A549 (cell line): ENCODE measurements around the gene IL18BP. TPM values are rescaled to one million over a fixed set of nuclear protein-coding genes. Genes with fewer than 3 reads are reported as not detected.

Experiments
- ATAC-seq, 2 experiments: fragments of 200-7000 bp in 1 of 2; fragments of >200 bp in 1 of 2; cut with Nextera tagmentation in 1 of 2; cut with Tn5 transposase in 1 of 2; 3 replicates each; pipeline versions ENCODE4 v1.8.0 to v1.9.1; 2018 to 2020; ENCODE audit warnings: mild to moderate bottlenecking in 1 of 2, moderate library complexity in 1 of 2
- CTCF ChIA-PET: fragments of 300-600 bp; sonication (Branson Sonifier 250); formaldehyde crosslinking; extraction: SDS; loops from one replicate; lab custom pipeline; 2021; ENCODE audit warnings: antibody characterized with exemption, inconsistent platforms; lab: Yijun Ruan, JAX
- POLR2A ChIA-PET: fragments of 350-600 bp; formaldehyde crosslinking; extraction: SDS; loops from one replicate; lab custom pipeline; 2021; ENCODE audit warnings: antibody characterized with exemption, inconsistent platforms; lab: Yijun Ruan, JAX
- DNase-seq, 2 experiments: peaks; one replicate each; pipeline versions ENCODE4 v3.0.0 to v3.0.0-alpha.2; 2011 to 2016; ENCODE audit warnings: low read depth in 1 of 2, low spot score in 1 of 2
- FAIRE-seq: peaks from 2 replicates; lab custom pipeline; 2011; peaks lifted over from hg19 to GRCh38; lab: Jason Lieb, UNC
- H3K27ac ChIP-seq, 2 experiments: fragments of >200 bp; sonication (Bioruptor Twin); formaldehyde crosslinking; 3 replicates each; pipeline ENCODE4 v1.5.1; 2016 to 2017
- H3K4me1 ChIP-seq: fragments of >200 bp; sonication (Bioruptor Twin); formaldehyde crosslinking; 3 replicates; pipeline ENCODE4 v1.6.1; 2016
- H3K4me2 ChIP-seq: fragments of >200 bp; sonication (Bioruptor Twin); formaldehyde crosslinking; 3 replicates; pipeline ENCODE4 v1.6.1; 2016
- H3K4me3 ChIP-seq: fragments of >200 bp; sonication (Bioruptor Twin); formaldehyde crosslinking; 3 replicates; pipeline ENCODE4 v1.5.1; 2016
- H3K9me3 ChIP-seq: fragments of >200 bp; sonication (Bioruptor Twin); formaldehyde crosslinking; 3 replicates; pipeline ENCODE4 v1.6.1; 2016
- ATOH8 ChIP-seq: fragments of 250-450 bp; sonication (Bioruptor Pico); IDR thresholded peaks from 2 replicates; pipeline ENCODE4 v1.5.0; 2020; ENCODE audit warnings: low read depth, mild to moderate bottlenecking, moderate library complexity
- CHD4 ChIP-seq: fragments of 200-600 bp; sonication (generic); IDR thresholded peaks from 2 replicates; pipeline ENCODE4 v1.6.1; 2016; ENCODE audit warnings: antibody characterized with exemption, mild to moderate bottlenecking, borderline replicate concordance
- EHF ChIP-seq: fragments of 250-450 bp; sonication (Bioruptor Pico); IDR thresholded peaks from 2 replicates; pipeline ENCODE4 v1.5.0; 2020; ENCODE audit warnings: mild to moderate bottlenecking
- FOSB ChIP-seq: fragments of 250-450 bp; sonication (Bioruptor Pico); IDR thresholded peaks from 2 replicates; pipeline ENCODE4 v1.5.0; 2020; ENCODE audit warnings: mild to moderate bottlenecking, moderate library complexity
- FOXS1 ChIP-seq: fragments of 250-450 bp; sonication (Bioruptor Pico); IDR thresholded peaks from 2 replicates; pipeline ENCODE4 v1.5.0; 2020; ENCODE audit warnings: mild to moderate bottlenecking, moderate library complexity
- HDAC2 ChIP-seq: fragments of 200-600 bp; sonication (generic); IDR thresholded peaks from 2 replicates; pipeline ENCODE4 v1.6.1; 2016
- HEYL ChIP-seq: fragments of 250-450 bp; sonication (Bioruptor Pico); IDR thresholded peaks from 2 replicates; pipeline ENCODE4 v1.8.0; 2021; ENCODE audit warnings: mild to moderate bottlenecking, moderate library complexity
- HMGXB4 ChIP-seq: fragments of 250-450 bp; sonication (Bioruptor Pico); IDR thresholded peaks from 2 replicates; pipeline ENCODE4 v1.5.0; 2021; ENCODE audit warnings: mild to moderate bottlenecking, moderate library complexity, borderline replicate concordance
- HOXA7 ChIP-seq: fragments of 250-450 bp; sonication (Bioruptor Pico); IDR thresholded peaks from 2 replicates; pipeline ENCODE4 v1.5.0; 2020; ENCODE audit warnings: mild to moderate bottlenecking, moderate library complexity
- KDM1A ChIP-seq: fragments of 200-600 bp; sonication (generic); IDR thresholded peaks from 2 replicates; pipeline ENCODE4 v1.6.1; 2016; ENCODE audit warnings: low read depth, mild to moderate bottlenecking
- KDM5A ChIP-seq: fragments of 200-600 bp; sonication (generic); IDR thresholded peaks from 2 replicates; pipeline ENCODE4 v1.6.1; 2016; ENCODE audit warnings: antibody characterized with exemption, mild to moderate bottlenecking
- NFE2L2 ChIP-seq: fragments of 150-350 bp; conservative IDR thresholded peaks from 2 replicates; pipeline ENCODE4 v1.6.1; 2014; ENCODE audit warnings: low read length
- PBX3 ChIP-seq: IDR thresholded peaks from 2 replicates; pipeline ENCODE4 v1.6.1; 2012
- PHF8 ChIP-seq: fragments of 200-600 bp; sonication (generic); IDR thresholded peaks from 2 replicates; pipeline ENCODE4 v1.6.1; 2016; ENCODE audit warnings: low read depth, mild to moderate bottlenecking, antibody characterized with exemption, moderate library complexity, borderline replicate concordance
- POLR2AphosphoS2 ChIP-seq: conservative IDR thresholded peaks from 2 replicates; pipeline ENCODE4 v1.6.1; 2012; ENCODE audit warnings: low read length, improper control_type of control experiment, inconsistent platforms
- REST ChIP-seq: fragments of 200-600 bp; sonication (generic); IDR thresholded peaks from 2 replicates; pipeline ENCODE4 v1.6.1; 2016; ENCODE audit warnings: antibody characterized with exemption, mild to moderate bottlenecking, moderate library complexity
- SREBF2 ChIP-seq: fragments of 450-650 bp; IDR thresholded peaks from 2 replicates; pipeline ENCODE4 v1.6.1; 2014; ENCODE audit warnings: mild to moderate bottlenecking, moderate library complexity
- TP53 ChIP-seq: fragments of 250-450 bp; sonication (Bioruptor Pico); IDR thresholded peaks from 2 replicates; pipeline ENCODE4 v1.5.0; 2021; ENCODE audit warnings: mild to moderate bottlenecking, moderate library complexity
- WGBS: methylation state at CpG from one replicate; pipeline ENCODE4 v1.1.6; 2017; ENCODE audit errors: missing lambda C conversion rate; 5-methylcytosine and 5-hydroxymethylcytosine counted together
- polyA plus RNA-seq, 4 experiments: library from polyadenylated mRNA; depleted of rRNA in 3 of 4; stranded (reverse); fragments of >200 nt; fragmentation: RNase III in 1 of 4; extraction: RNeasy Plus Mini Kit Qiagen cat#74134 plus additional on column Dnase treatment in 1 of 4; gene quantifications; 2 replicates in 3 of 4; 3 replicates in 1 of 4; pipeline ENCODE4 v1.2.3, GENCODE V29; 2011 to 2017
- small RNA-seq, 6 experiments: library from RNA; depleted of rRNA; stranded (forward); fragments of <200 nt; gene quantifications; one replicate each; pipeline ENCODE3, GENCODE V24; 2012

IL18BP gene
- polyA plus RNA-seq, 2 of the 4 experiments (the other 2 are of a cell fraction), result 6.0 to 7.6 TPM

- no peak for FAIRE-seq
- ChIA-PET CTCF (interaction anchor here (0.6 to 1.2 kb wide), 3 partner anchors 11 to 161 kb away, joined by 3 read pairs; no protein-coding TSS in a partner anchor), POLR2A (no interaction called here)
- Histone ChIP-seq H3K4me2 (no peak overlapping the region), H3K4me1 (peaks cover 11% of the 10 kb centered on the region), H3K4me3 (no peak overlapping the region), H3K27ac (no peak overlapping the region), H3K9me3 (no peaks in the 10 kb centered on the region)
- WGBS, result 93% methylated on average over 5 of the region's 5 CpGs
- no peak for DNase-seq
- ATAC-seq, result no peak
- TF ChIP-seq NFE2L2 (no peak), HEYL (CRISPR knock-in tag) (no peak), KDM1A (no peak), KDM5A (no peak), TP53 (CRISPR knock-in tag) (no peak), HDAC2 (no peak), HMGXB4 (no peak), POLR2AphosphoS2 (no peak), FOXS1 (no peak), EHF (CRISPR knock-in tag) (no peak), REST (no peak), PBX3 (no peak)
Observed at GRCh38 chr11:72045849-72046248, 47.1 kb downstream of the IL18BP start.

GRCh38 chr11:72048766-72049460 lies 50.2 kb downstream of the IL18BP start:
- Histone ChIP-seq H3K4me1 (no peaks in the 10 kb centered on the region), H3K4me2 (no peak overlapping the region), H3K27ac (no peak overlapping the region), H3K4me3 (no peak overlapping the region), H3K9me3 (no peaks in the 10 kb centered on the region)
- ChIA-PET POLR2A (interaction anchor here (0.7 kb wide), 1 partner anchor 20 kb away, joined by 3 read pairs; no protein-coding TSS in a partner anchor), CTCF (interaction anchor here (0.6 to 2.2 kb wide), 9 partner anchors 8 to 72 kb away, joined by 3 to 11 read pairs (median 3); no protein-coding TSS in a partner anchor)
- FAIRE-seq (no peak), DNase-seq (no peak), ATAC-seq (no peak)
- WGBS, result 93% methylated on average over 3 of the region's 3 CpGs
- no peak for TF ChIP-seq HOXA7
- no peak for TF ChIP-seq ATOH8
- TF ChIP-seq SREBF2, result no peak
- TF ChIP-seq CHD4, result no peak
- TF ChIP-seq PHF8, result no peak
- TF ChIP-seq TP53 (CRISPR knock-in tag), result no peak
- no peak for TF ChIP-seq FOSB (CRISPR knock-in tag)

Small RNAs within 50 kb of the gene (small RNA-seq; reads per million reads assigned to genes)
- gene RNU6-72P, result 0 reads per million in 6 experiments

Other genes with a start within 250 kb of the IL18BP start
- not detected in 2 replicates for gene DEFB108B, start 165.7 kb upstream of the IL18BP start, polyA plus RNA-seq (2011; rRNA removed)
- gene DEFB108B, start 165.7 kb upstream of the IL18BP start, polyA plus RNA-seq (2017; fragmentation: RNase III; extraction: RNeasy Plus Mini Kit Qiagen cat#74134 plus additional on column Dnase treatment), result not detected in 3 replicates
- gene DEFB131B, start 120.5 kb upstream of the IL18BP start, polyA plus RNA-seq (2011; rRNA removed), result not detected in 2 replicates
- not detected in 3 replicates for gene DEFB131B, start 120.5 kb upstream of the IL18BP start, polyA plus RNA-seq (2017; fragmentation: RNase III; extraction: RNeasy Plus Mini Kit Qiagen cat#74134 plus additional on column Dnase treatment)
- gene XNDC1N, start 70.3 kb upstream of the IL18BP start, polyA plus RNA-seq (2011; rRNA removed), result 6.9 and 7.6 TPM in 2 replicates
- 4.3 to 5.0 TPM (median 4.9 TPM) in 3 replicates for gene XNDC1N, start 70.3 kb upstream of the IL18BP start, polyA plus RNA-seq (2017; fragmentation: RNase III; extraction: RNeasy Plus Mini Kit Qiagen cat#74134 plus additional on column Dnase treatment)
- 102 and 105 TPM in 2 replicates for gene RNF121, start 69.9 kb upstream of the IL18BP start, polyA plus RNA-seq (2011; rRNA removed)
- gene RNF121, start 69.9 kb upstream of the IL18BP start, polyA plus RNA-seq (2017; fragmentation: RNase III; extraction: RNeasy Plus Mini Kit Qiagen cat#74134 plus additional on column Dnase treatment), result 79.0 to 87.2 TPM (median 80.3 TPM) in 3 replicates
- 51.5 and 64.6 TPM in 2 replicates for gene NUMA1, start 81.6 kb downstream of the IL18BP start, polyA plus RNA-seq (2011; rRNA removed)
- gene NUMA1, start 81.6 kb downstream of the IL18BP start, polyA plus RNA-seq (2017; fragmentation: RNase III; extraction: RNeasy Plus Mini Kit Qiagen cat#74134 plus additional on column Dnase treatment), result 56.3 to 65.8 TPM (median 64.5 TPM) in 3 replicates
- 14.3 and 16.3 TPM in 2 replicates for gene LRRC51, start 81.9 kb downstream of the IL18BP start, polyA plus RNA-seq (2011; rRNA removed)
- gene LRRC51, start 81.9 kb downstream of the IL18BP start, polyA plus RNA-seq (2017; fragmentation: RNase III; extraction: RNeasy Plus Mini Kit Qiagen cat#74134 plus additional on column Dnase treatment), result 8.2 to 10.1 TPM (median 9.1 TPM) in 3 replicates
- gene LAMTOR1, start 104.4 kb downstream of the IL18BP start, polyA plus RNA-seq (2011; rRNA removed), result 66.1 and 85.8 TPM in 2 replicates
- gene LAMTOR1, start 104.4 kb downstream of the IL18BP start, polyA plus RNA-seq (2017; fragmentation: RNase III; extraction: RNeasy Plus Mini Kit Qiagen cat#74134 plus additional on column Dnase treatment), result 109 to 119 TPM (median 114 TPM) in 3 replicates
- not detected in 2 replicates for gene TOMT, start 107.0 kb downstream of the IL18BP start, polyA plus RNA-seq (2011; rRNA removed)
- gene TOMT, start 107.0 kb downstream of the IL18BP start, polyA plus RNA-seq (2017; fragmentation: RNase III; extraction: RNeasy Plus Mini Kit Qiagen cat#74134 plus additional on column Dnase treatment), result not detected in 3 replicates
- gene ANAPC15, start 113.8 kb downstream of the IL18BP start, polyA plus RNA-seq (2011; rRNA removed), result 48.5 and 88.2 TPM in 2 replicates
- gene ANAPC15, start 113.8 kb downstream of the IL18BP start, polyA plus RNA-seq (2017; fragmentation: RNase III; extraction: RNeasy Plus Mini Kit Qiagen cat#74134 plus additional on column Dnase treatment), result 96.2 to 103 TPM (median 97.5 TPM) in 3 replicates
- not detected in 2 replicates for gene FOLR3, start 136.8 kb downstream of the IL18BP start, polyA plus RNA-seq (2011; rRNA removed)
- gene FOLR3, start 136.8 kb downstream of the IL18BP start, polyA plus RNA-seq (2017; fragmentation: RNase III; extraction: RNeasy Plus Mini Kit Qiagen cat#74134 plus additional on column Dnase treatment), result 0.29 to 0.36 TPM in 2 of 3 replicates, not detected in the other
- gene FOLR1, start 193.2 kb downstream of the IL18BP start, polyA plus RNA-seq (2011; rRNA removed), result 0.22 and 0.25 TPM in 2 replicates
- 0.08 to 0.12 TPM (median 0.09 TPM) in 3 replicates for gene FOLR1, start 193.2 kb downstream of the IL18BP start, polyA plus RNA-seq (2017; fragmentation: RNase III; extraction: RNeasy Plus Mini Kit Qiagen cat#74134 plus additional on column Dnase treatment)
- not detected in 2 replicates for gene FOLR2, start 217.9 kb downstream of the IL18BP start, polyA plus RNA-seq (2011; rRNA removed)
- gene FOLR2, start 217.9 kb downstream of the IL18BP start, polyA plus RNA-seq (2017; fragmentation: RNase III; extraction: RNeasy Plus Mini Kit Qiagen cat#74134 plus additional on column Dnase treatment), result not detected in 3 replicates
- gene INPPL1, start 225.9 kb downstream of the IL18BP start, polyA plus RNA-seq (2011; rRNA removed), result 67.4 and 84.8 TPM in 2 replicates
- 94.5 to 117 TPM (median 103 TPM) in 3 replicates for gene INPPL1, start 225.9 kb downstream of the IL18BP start, polyA plus RNA-seq (2017; fragmentation: RNase III; extraction: RNeasy Plus Mini Kit Qiagen cat#74134 plus additional on column Dnase treatment)
- gene PHOX2A, start 245.3 kb downstream of the IL18BP start, polyA plus RNA-seq (2011; rRNA removed), result not detected in 2 replicates
- gene PHOX2A, start 245.3 kb downstream of the IL18BP start, polyA plus RNA-seq (2017; fragmentation: RNase III; extraction: RNeasy Plus Mini Kit Qiagen cat#74134 plus additional on column Dnase treatment), result not detected in 3 replicates